SK-MEL-5 (cell line): ENCODE results near the gene MSMB. TPM values are rescaled to one million over a fixed set of nuclear protein-coding genes. Genes with fewer than 3 reads are reported as not detected.
"Not testable (repeated sequence)": the region's sequence is repeated elsewhere in the genome, so short reads cannot be mapped to it uniquely, and the experiment has no call there.

Experiments used
- DNase-seq: peaks from one replicate; pipeline ENCODE4 v3.0.0-alpha.2; 2016; ENCODE audit warnings: low read depth, low spot score
- in situ Hi-C: cut with HindIII; loops from 2 replicates; pipeline ENCODE4 v1.10.0; 2016; ENCODE audit warnings: low sequenced_read_pairs, high pct_unique_total_duplicates, low pct_unique_long_range_greater_than_20kb
- small RNA-seq, 2 experiments: library from RNA; depleted of rRNA; stranded (forward); fragments of <200 nt; gene quantifications; one replicate each; pipeline ENCODE3, GENCODE V24; 2014
- total RNA-seq: library from RNA; depleted of rRNA; stranded (reverse); fragments of >200 nt; shearing (Covaris generic); gene quantifications from 2 replicates; pipeline ENCODE4 v1.2.3, GENCODE V29; 2014; rRNA removed

The MSMB gene
- total RNA-seq, 1 experiment from 2014 or later = not detected

DNA sequence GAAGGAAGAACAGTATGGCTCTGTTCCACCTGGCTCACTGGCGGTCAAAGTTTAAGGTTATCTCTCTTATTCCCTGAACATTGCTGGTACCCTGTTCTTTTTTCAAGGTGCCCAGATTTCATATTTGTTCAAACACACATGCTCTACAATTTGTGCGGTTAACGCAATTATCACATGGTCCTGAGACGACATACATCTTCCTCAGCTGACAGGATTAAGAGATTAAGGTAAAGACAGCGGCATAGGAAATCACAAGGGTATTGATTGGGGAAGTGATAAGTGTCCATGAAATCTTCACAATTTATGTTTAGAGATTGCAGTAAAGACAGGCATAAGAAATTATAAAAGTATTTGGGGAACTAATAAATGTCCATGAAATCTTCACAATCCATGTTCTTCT is 46.1 kb downstream of the MSMB start:
- in situ Hi-C loops, DNase-seq: not testable (repeated sequence)

DNA sequence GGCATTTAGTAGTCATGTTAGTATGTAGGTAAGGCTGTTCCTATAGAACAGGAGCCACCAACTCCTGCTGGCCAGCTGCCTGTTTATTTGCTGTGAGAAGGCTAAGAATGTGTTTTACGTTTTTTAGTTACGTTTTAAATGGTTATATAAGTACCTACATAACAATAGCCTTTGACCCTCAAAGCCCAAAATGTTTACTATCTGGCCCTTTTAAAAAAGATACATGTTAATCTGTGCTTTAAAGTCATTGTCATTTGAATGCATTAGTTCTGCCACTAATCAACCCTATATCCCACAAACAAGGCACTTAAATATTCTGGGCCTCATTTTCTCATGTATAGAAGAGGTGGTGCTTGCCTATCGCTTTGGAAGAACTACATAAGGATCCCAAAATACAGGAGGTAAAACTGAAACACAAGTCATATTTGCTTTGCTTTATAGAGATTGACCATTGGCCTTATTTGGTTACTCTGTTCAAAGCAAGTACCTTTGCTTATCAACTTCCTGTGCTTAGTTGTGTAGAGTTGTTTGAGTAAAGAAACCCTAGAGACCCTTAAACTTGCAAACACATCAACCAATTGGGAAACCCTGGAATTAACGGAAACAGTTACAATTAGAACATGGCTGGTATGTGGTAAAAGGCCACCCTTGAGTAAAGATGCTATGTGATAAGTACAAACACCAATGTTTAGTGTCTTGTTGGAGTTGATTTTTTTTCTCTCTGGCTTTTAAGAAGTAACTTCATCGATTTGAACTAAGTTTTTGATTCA is 47.9 kb downstream of the MSMB start:
- in situ Hi-C loops = no loop called here

DNA sequence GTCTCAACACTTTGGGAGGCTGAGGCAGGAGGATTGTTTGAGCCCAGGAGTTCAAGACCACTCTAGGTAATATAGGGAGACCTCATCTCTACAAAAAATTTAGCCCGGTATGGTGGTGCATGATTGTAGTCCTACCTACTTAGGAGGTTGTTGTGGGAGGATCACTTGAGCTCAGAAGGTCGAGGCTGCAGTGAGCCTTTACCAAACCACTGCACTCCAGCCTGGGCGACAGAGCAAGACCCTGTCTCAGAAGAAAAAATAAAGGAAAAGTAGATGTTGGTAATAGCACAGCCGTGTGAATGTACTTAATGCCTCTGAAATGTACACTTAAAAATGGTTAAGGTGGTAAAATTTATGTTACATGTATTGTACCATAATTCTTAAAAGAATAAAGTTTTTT is 48.5 kb downstream of the MSMB start:
- no peak for DNase-seq
- in situ Hi-C loops = no loop called here

More for the DNA sequence above, 47.9 kb downstream of the MSMB start:
- no peak for DNase-seq

DNA sequence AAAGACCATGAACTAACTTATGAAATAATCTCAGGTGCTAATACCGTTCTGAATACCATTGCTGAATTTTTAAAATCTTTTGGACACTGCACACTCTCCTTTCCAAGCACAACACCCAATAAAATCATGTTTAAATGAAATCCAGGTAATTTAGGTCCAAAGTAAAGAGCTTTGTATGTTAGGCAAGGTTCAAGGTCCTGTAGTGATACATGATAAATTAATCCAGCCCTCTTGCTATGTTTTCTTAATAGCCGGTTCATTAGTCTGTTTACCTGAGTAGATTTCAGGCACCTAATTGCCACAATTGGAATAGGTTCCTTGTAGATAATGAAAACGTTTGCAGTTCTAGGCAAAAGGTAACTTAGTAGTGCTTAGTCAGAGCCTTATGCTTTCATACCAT is 60.5 kb downstream of the MSMB start:
- in situ Hi-C loops = not testable (repeated sequence)

DNA sequence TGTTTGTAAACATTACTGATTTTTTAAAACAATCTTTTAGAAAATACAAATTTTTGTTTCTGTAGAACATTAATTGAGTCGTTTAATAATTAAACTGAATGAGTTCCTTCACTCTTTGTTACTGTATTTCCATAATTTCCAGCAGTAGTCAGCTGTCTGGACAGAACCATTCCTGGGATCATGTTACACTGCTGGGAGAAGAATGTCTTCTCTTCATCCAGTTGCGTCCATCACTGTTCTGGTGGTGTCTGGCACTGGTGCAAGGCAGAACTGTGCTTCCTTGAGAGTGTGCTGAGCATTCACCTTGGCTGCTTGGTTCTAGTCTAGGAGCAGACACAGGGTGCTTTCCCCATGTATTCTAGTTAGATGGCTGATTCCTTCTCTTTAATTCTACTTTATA is 61.6 kb downstream of the MSMB start:
- peak; percentile 52 for DNase-seq

More for the DNA sequence above, 60.5 kb downstream of the MSMB start:
- DNase-seq = not testable (repeated sequence)

DNA sequence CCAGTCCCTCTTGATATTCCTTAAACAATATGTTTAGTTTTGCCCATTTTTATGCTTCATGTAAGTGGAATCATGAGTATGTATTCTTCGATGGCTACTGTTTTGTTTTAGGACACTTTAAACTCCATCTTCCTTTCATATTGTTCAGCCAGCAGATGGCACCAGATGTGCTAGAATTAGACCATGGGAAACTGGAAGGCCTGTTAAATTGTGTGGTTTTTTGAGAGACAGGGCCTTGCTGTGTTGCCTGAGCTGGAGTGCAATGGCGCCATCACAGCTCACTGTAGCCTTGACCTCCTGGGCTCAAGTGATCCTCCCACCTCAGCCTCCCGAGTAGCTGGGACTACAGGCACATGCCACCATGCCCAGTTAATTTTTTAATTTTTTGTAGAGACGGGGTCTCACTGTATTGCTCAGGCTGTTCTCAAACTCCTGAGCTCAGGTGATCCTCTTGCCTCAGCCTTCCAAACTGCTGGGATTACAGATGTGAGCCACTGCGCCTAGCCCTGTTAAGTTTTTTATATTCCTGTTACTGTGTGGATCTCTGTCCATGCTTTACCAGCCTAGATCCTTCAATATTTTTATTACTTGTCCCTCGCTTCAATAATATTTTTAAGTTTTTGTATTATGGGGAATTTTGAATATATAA is 62.4 kb downstream of the MSMB start:
- DNase-seq = peak; percentile 73
- in situ Hi-C loops = not testable (repeated sequence)

More for the DNA sequence above, 61.6 kb downstream of the MSMB start:
- in situ Hi-C loops = not testable (repeated sequence)

Small RNA genes within 50 kb of the gene (small RNA-seq; reads per million reads assigned to genes)
- 0 reads per million in 2 experiments for gene SNORA74C-1

Other genes starting within 250 kb of the MSMB start
- gene AGAP4, start 198.8 kb downstream of the MSMB start, total RNA-seq = 2.2 and 2.8 TPM in 2 replicates
- gene TIMM23, start 73.8 kb downstream of the MSMB start, total RNA-seq = 73.9 and 81.2 TPM in 2 replicates
- gene NCOA4, start 15.6 kb downstream of the MSMB start, total RNA-seq = 136 and 146 TPM in 2 replicates
- not detected in 2 replicates for gene ANTXRL, start 240.7 kb upstream of the MSMB start, total RNA-seq